ENCODE data around the gene ESYT3.
"Not testable (repeated sequence)": the region's sequence is repeated elsewhere in the genome, so short reads cannot be mapped to it uniquely, and the experiment has no call there.

ESYT3 gene

GRCh38 chr3:138492980-138493675 is 58.7 kb downstream of the ESYT3 start:
- H3K27ac ChIP-seq, result no peak overlapping the region
- TF ChIP-seq CTCF (conservative IDR thresholded peaks at IDR 0.05) (no peak), ZFX (IDR thresholded peaks at IDR 0.05) (no peak)

GRCh38 chr3:138493804-138494606 is 59.6 kb downstream of the ESYT3 start:
- no peak overlapping the region for H3K27ac ChIP-seq
- TF ChIP-seq ZFX (IDR thresholded peaks at IDR 0.05), result no peak
- TF ChIP-seq CTCF (conservative IDR thresholded peaks at IDR 0.05), result no peak

- no peak overlapping the region for H3K27ac ChIP-seq
Observed at GRCh38 chr3:138494607-138494929, 60.2 kb downstream of the ESYT3 start.

GRCh38 chr3:138495638-138496037 is 61.2 kb downstream of the ESYT3 start:
- not testable (repeated sequence) for H3K27ac ChIP-seq

More at GRCh38 chr3:138494607-138494929, 60.2 kb downstream of the ESYT3 start:
- TF ChIP-seq CTCF (conservative IDR thresholded peaks at IDR 0.05) (no peak), ZFX (IDR thresholded peaks at IDR 0.05) (no peak)

- no peak for TF ChIP-seq ZFX (IDR thresholded peaks at IDR 0.05)
- TF ChIP-seq CTCF (conservative IDR thresholded peaks at IDR 0.05), result no peak
- H3K27ac ChIP-seq, result no peak overlapping the region
Observed at GRCh38 chr3:138496436-138496835, 62.0 kb downstream of the ESYT3 start.

- TF ChIP-seq CTCF (conservative IDR thresholded peaks at IDR 0.05) (no peak), ZFX (IDR thresholded peaks at IDR 0.05) (no peak)
- no peak overlapping the region for H3K27ac ChIP-seq
Observed at GRCh38 chr3:138497021-138497420, 62.6 kb downstream of the ESYT3 start.

- no peak overlapping the region for H3K27ac ChIP-seq
- TF ChIP-seq ZFX (IDR thresholded peaks at IDR 0.05), result no peak
- TF ChIP-seq CTCF (conservative IDR thresholded peaks at IDR 0.05), result no peak
Observed at GRCh38 chr3:138497851-138498250, 63.4 kb downstream of the ESYT3 start.

Data from C4-2B (cell line).